HCT116 (cell line): ENCODE results near the gene MYH14. TPM values are rescaled to one million over a fixed set of nuclear protein-coding genes. Genes with fewer than 3 reads are reported as not detected.

Experiments used
- ATAC-seq: fragments of 200-7000 bp; cut with Tn5 transposase; 2 replicates; pipeline ENCODE4 v1.9.1; 2020; ENCODE audit warnings: mild to moderate bottlenecking, moderate library complexity
- BruUV-seq: library from RNA; stranded (reverse); fragments of 400-500 nt; replicated peaks from 2 replicates; lab custom pipeline; 2021; lab: Mats Ljungman, UMichigan
- CTCF ChIA-PET: fragments of 300-600 bp; sonication (Branson Sonifier 250); formaldehyde crosslinking; loops from one replicate; lab custom pipeline; 2021; ENCODE audit warnings: antibody characterized with exemption; lab: Charles Lee
- POLR2A ChIA-PET: fragments of 300-600, 350-600 bp; sonication (Branson Sonifier 250); formaldehyde crosslinking; loops from one replicate; lab custom pipeline; 2021; ENCODE audit warnings: antibody characterized with exemption; lab: Charles Lee
- RAD21 ChIA-PET, 2 experiments: fragments of 300-600 bp; sonication (Branson Sonifier 250); formaldehyde crosslinking; loops; one replicate each; lab custom pipeline; 2023; ENCODE audit warnings: low total read pairs in 2 of 2; ENCODE audit not compliant: uncharacterized antibody in 2 of 2, unreplicated experiment in 2 of 2, low non-redundant PET in 1 of 2; lab: Charles Lee
- DNase-seq: peaks from one replicate; pipeline ENCODE4 v3.0.0-alpha.2; 2010; ENCODE audit warnings: low read depth, low spot score
- H2AFZ ChIP-seq: fragments of 200-600 bp; shearing (Covaris generic), sonication (generic); 2 replicates; pipeline ENCODE4 v1.6.1; 2017; ENCODE audit warnings: low read depth, mixed run types, mixed read lengths, antibody characterized with exemption, low read length; ENCODE audit not compliant: poor library complexity, severe bottlenecking
- H3K27ac ChIP-seq: 2 replicates; pipeline ENCODE4 v1.5.1; 2012; ENCODE audit warnings: low read depth, low read length
- H3K27me3 ChIP-seq: fragments of 200-600 bp; sonication (generic); 2 replicates; pipeline ENCODE4 v1.6.1; 2016; ENCODE audit warnings: mixed run types, low read length, mixed read lengths; ENCODE audit not compliant: insufficient read depth
- H3K36me3 ChIP-seq, 2 experiments: fragments of 200-500 bp in 1 of 2; fragments of 200-600 bp in 1 of 2; sonication (Bioruptor generic) in 1 of 2; sonication (generic) in 1 of 2; 2 replicates each; pipeline versions ENCODE4 v1.5.1 to v1.6.1; 2014 to 2016; ENCODE audit warnings: low read length in 2 of 2, inconsistent platforms in 1 of 2, mixed read lengths in 1 of 2, mixed run types in 1 of 2; ENCODE audit not compliant: insufficient read depth in 2 of 2, control insufficient read depth in 1 of 2
- H3K4me1 ChIP-seq, 2 experiments: fragments of 200-600 bp in 1 of 2; sonication (generic) in 1 of 2; 2 replicates each; pipeline versions ENCODE4 v1.5.1 to v1.6.1; 2012 to 2017; ENCODE audit warnings: low read length in 2 of 2, inconsistent platforms in 1 of 2, mild to moderate bottlenecking in 1 of 2, mixed read lengths in 1 of 2, mixed run types in 1 of 2, moderate library complexity in 1 of 2; ENCODE audit not compliant: insufficient read depth in 2 of 2, control insufficient read depth in 1 of 2
- H3K4me2 ChIP-seq: fragments of 200-600 bp; sonication (generic); 2 replicates; pipeline ENCODE4 v1.6.1; 2017; ENCODE audit warnings: mixed run types, low read length, mixed read lengths
- H3K4me3 ChIP-seq, 2 experiments: fragments of 200-600 bp in 1 of 2; sonication (generic) in 1 of 2; replicated peaks in 1 of 2; 2 replicates each; pipeline ENCODE4 v1.5.1; 2011 to 2016; ENCODE audit warnings: low read length in 2 of 2, control low read depth in 1 of 2, low read depth in 1 of 2, mild to moderate bottlenecking in 1 of 2, mixed read lengths in 1 of 2, mixed run types in 1 of 2
- H3K79me2 ChIP-seq: fragments of 200-600 bp; sonication (generic); 2 replicates; pipeline ENCODE4 v1.6.1; 2017; ENCODE audit warnings: mild to moderate bottlenecking, mixed run types, low read length, moderate library complexity, mixed read lengths; ENCODE audit not compliant: insufficient read depth
- H3K9ac ChIP-seq: fragments of 200-600 bp; sonication (generic); 2 replicates; pipeline ENCODE4 v1.6.1; 2016; ENCODE audit warnings: low read length, mixed read lengths
- H3K9me2 ChIP-seq: fragments of 200-600 bp; sonication (generic), shearing (Covaris generic); 2 replicates; pipeline ENCODE4 v1.6.1; 2017; ENCODE audit warnings: mixed run types, mild to moderate bottlenecking, moderate library complexity; ENCODE audit not compliant: insufficient read depth
- H3K9me3 ChIP-seq, 2 experiments: fragments of 200-500 bp in 1 of 2; fragments of 200-600 bp in 1 of 2; sonication (Bioruptor generic) in 1 of 2; sonication (generic) in 1 of 2; 2 replicates each; pipeline ENCODE4 v1.6.1; 2014 to 2017; ENCODE audit warnings: low read length in 2 of 2, mixed read lengths in 2 of 2, inconsistent platforms in 1 of 2, low read depth in 1 of 2, mild to moderate bottlenecking in 1 of 2, mixed run types in 1 of 2, moderate library complexity in 1 of 2; ENCODE audit not compliant: control insufficient read depth in 1 of 2, insufficient read depth in 1 of 2
- H4K20me1 ChIP-seq: fragments of 200-600 bp; sonication (generic), shearing (Covaris generic); 2 replicates; pipeline ENCODE4 v1.6.1; 2017; ENCODE audit warnings: mixed run types, mild to moderate bottlenecking, moderate library complexity; ENCODE audit not compliant: insufficient read depth
- ATF3 ChIP-seq: IDR thresholded peaks from 2 replicates; pipeline ENCODE4 v1.6.1; 2012
- EGR1 ChIP-seq: IDR thresholded peaks from 2 replicates; pipeline ENCODE4 v1.6.1; 2012; ENCODE audit warnings: low read depth
- EZH2 ChIP-seq: fragments of 200-600 bp; sonication (generic); IDR thresholded peaks from 2 replicates; pipeline ENCODE4 v1.6.1; 2017; ENCODE audit warnings: antibody characterized with exemption, mixed run types
- EZH2phosphoT487 ChIP-seq: fragments of 200-600 bp; IDR thresholded peaks from 2 replicates; pipeline ENCODE4 v1.6.1; 2018; ENCODE audit warnings: antibody characterized with exemption, borderline replicate concordance
- FOSL1 ChIP-seq: IDR thresholded peaks from 2 replicates; pipeline ENCODE4 v1.6.1; 2012; ENCODE audit warnings: low read depth
- JUND ChIP-seq: IDR thresholded peaks from 2 replicates; pipeline ENCODE4 v1.6.1; 2012
- MAX ChIP-seq: IDR thresholded peaks from 2 replicates; pipeline ENCODE4 v1.6.1; 2012
- POLR2AphosphoS5 ChIP-seq: IDR thresholded peaks from 2 replicates; pipeline ENCODE4 v1.6.1; 2011; ENCODE audit warnings: mild to moderate bottlenecking, low read depth, low read length, moderate library complexity
- REST ChIP-seq: IDR thresholded peaks from 2 replicates; pipeline ENCODE4 v1.6.1; 2012; ENCODE audit warnings: low read depth
- SIN3A ChIP-seq: IDR thresholded peaks from 2 replicates; pipeline ENCODE4 v1.6.1; 2012; ENCODE audit warnings: low read depth
- SP1 ChIP-seq: IDR thresholded peaks from 2 replicates; pipeline ENCODE4 v1.6.1; 2012; ENCODE audit warnings: low read depth
- TCF7L2 ChIP-seq: IDR thresholded peaks from 2 replicates; pipeline ENCODE4 v1.7.0; 2011; ENCODE audit warnings: borderline replicate concordance, inconsistent platforms; ENCODE audit not compliant: insufficient read depth, insufficient read length; ENCODE audit errors: extremely low read depth
- ZNF274 ChIP-seq: fragments of 200-500 bp; sonication (Bioruptor generic); IDR thresholded peaks from 2 replicates; pipeline ENCODE4 v1.6.1; 2014; ENCODE audit warnings: mild to moderate bottlenecking, low read depth, low read length, inconsistent platforms
- intact Hi-C: fragments of 100-400 bp; cut with micrococcal nuclease; formaldehyde crosslinking; loops from 2 replicates; pipeline ENCODE4 v1.10.0; 2022
- total RNA-seq: library from RNA; stranded (reverse); gene quantifications from one replicate; pipeline ENCODE4 v1.2.1, GENCODE V29; 2021; ENCODE audit not compliant: unreplicated experiment

The MYH14 gene
- total RNA-seq, 1 experiment from 2014 or later = 60.1 TPM

DNA sequence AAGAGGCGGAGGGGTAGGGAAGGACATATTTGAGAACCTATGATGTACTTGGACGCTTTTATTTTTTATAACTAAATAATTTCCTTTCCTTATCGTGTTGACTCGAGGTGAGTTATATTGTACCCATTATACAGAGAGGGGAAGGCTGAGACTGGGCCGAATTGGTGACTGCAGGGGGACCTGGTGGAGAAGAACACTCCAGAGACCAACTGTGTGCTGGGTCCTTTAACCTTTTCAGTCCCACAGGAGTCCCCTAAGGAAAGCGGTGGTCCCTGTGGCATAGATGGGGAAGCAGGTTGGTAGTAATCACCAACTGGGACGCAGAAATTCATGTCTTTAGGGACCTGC is 633 bp downstream of the MYH14 start (continued):
- TF ChIP-seq EGR1 (no peak), EZH2 (no peak), ATF3 (no peak), ZNF274 (no peak), SP1 (no peak)

DNA sequence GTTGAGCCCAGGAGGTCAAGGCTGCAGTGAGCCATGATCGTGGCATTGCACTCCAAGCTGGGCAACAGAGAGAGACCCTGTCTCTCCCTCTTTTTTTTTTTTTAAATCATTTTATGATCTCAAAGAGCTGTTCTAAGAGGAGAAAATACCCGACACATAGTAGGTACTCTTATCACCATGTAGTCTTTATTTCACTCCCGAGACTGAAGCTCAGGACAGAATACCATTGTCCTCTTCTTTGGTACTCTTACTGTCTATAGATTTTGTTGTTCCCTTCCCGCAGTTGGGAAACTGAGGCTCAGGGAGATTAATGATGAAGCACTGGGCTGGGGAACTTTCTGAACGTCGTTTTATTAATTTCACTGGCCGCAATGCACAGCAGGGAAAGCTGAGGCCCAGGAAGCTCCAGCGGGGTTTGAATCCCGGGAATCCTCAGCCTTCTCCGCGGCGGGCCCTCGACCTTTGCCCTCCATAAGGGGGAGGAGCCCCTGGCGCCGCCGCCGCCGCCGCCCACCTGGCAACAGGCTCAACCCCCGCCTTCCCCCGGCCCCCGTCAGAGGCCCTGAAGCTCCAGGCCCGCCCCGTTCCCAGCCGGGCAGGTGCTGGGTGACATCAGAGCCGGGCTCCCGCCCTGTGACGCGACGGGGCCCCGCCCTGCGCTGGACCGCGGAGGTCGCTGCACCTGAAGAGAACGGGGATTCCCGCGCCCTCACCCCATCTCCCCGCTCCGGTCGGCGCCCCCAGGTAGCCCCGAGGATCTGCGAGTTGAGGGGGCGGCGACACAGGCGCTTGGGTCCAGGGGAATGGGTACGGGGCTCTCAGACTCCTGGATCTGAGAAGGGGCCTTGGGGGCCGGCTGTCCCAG is 1.6 kb downstream of the MYH14 start:
- TF ChIP-seq MAX (peak; percentile 82), JUND (no peak), POLR2AphosphoS5 (peak; percentile 55), FOSL1 (no peak), EZH2phosphoT487 (no peak), SP1 (peak; percentile 37; the same call in 1 of the 2 replicates), SIN3A (no peak), REST (no peak), EGR1 (peak; percentile 83), TCF7L2 (peak; percentile 37)
- peak overlapping the region; percentile 28; the same call in 1 of the 2 replicates for H3K27ac ChIP-seq
- ATAC-seq = peak; percentile 77
- CTCF ChIA-PET = interaction anchor here (1.0 to 1.7 kb wide), 2 partner anchors 10 to 58 kb away, joined by 4 to 7 read pairs; no protein-coding TSS in a partner anchor
- H2AFZ ChIP-seq = no peak overlapping the region
- H3K79me2 ChIP-seq = 0 out of 2 replicates have a peak, but pooled peaks cover 8% of the 10 kb centered on the region
- H3K4me1 ChIP-seq = peaks cover 21 to 30% of the 10 kb centered on the region in 2 experiments
- peak; percentile 65 for DNase-seq
- peak overlapping the region; percentile 92 for H3K4me2 ChIP-seq
- no peaks in the 10 kb centered on the region for H4K20me1 ChIP-seq
- RAD21 ChIA-PET = no interaction called here
- H3K9ac ChIP-seq = peak overlapping the region; percentile 68
- BruUV-seq = no TSS peak
- H3K9me2 ChIP-seq = no peaks in the 10 kb centered on the region
- POLR2A ChIA-PET = interaction anchor here (0.6 to 1.4 kb wide), 4 partner anchors 10 to 188 kb away, joined by 3 to 6 read pairs (median 4); partner anchors contain the start of gene KCNC3
- H3K36me3 ChIP-seq = no peaks in the 10 kb centered on the region
- H3K4me3 ChIP-seq = peak overlapping the region; percentile 59 to 65
- H3K27me3 ChIP-seq = no peaks in the 10 kb centered on the region
- H3K9me3 ChIP-seq = no peaks in the 10 kb centered on the region
- intact Hi-C loops = no loop called here
